OCI-LY3 (cell line): ENCODE data around the gene PPP2R5C.

Experiments used
- H2AFZ ChIP-seq: fragments of 200-600, 300-600 bp; shearing (Covaris generic); 2 replicates; pipeline ENCODE4 v1.6.0; 2014; ENCODE audit warnings: antibody characterized with exemption, low read depth, low read length
- H3K27ac ChIP-seq: fragments of 200-600, 300-600 bp; sonication (generic); 2 replicates; pipeline ENCODE4 v1.5.1; 2014; ENCODE audit warnings: mild to moderate bottlenecking, low read length, moderate library complexity, mixed read lengths
- H3K27me3 ChIP-seq: fragments of 200-600, 300-600 bp; sonication (generic); 2 replicates; pipeline ENCODE4 v1.6.1; 2014; ENCODE audit warnings: low read depth, low read length, mixed read lengths
- H3K36me3 ChIP-seq: fragments of 200-600, 300-600 bp; sonication (generic); replicated peaks from 2 replicates; pipeline ENCODE3; 2014; ENCODE audit warnings: low read depth, low read length, mixed read lengths
- H3K4me1 ChIP-seq: fragments of 300-600, 200-600 bp; sonication (generic); 2 replicates; pipeline ENCODE4 v1.6.1; 2014; ENCODE audit warnings: low read length, mixed read lengths
- H3K4me2 ChIP-seq: fragments of 200-600, 300-600 bp; sonication (generic); 2 replicates; pipeline ENCODE4 v1.6.1; 2014; ENCODE audit warnings: low read length, mixed read lengths
- H3K4me3 ChIP-seq: fragments of 300-600, 200-600 bp; sonication (generic); 2 replicates; pipeline ENCODE4 v1.5.1; 2014; ENCODE audit warnings: antibody characterized with exemption, mild to moderate bottlenecking, low read length, moderate library complexity
- H3K79me2 ChIP-seq: fragments of 300-600, 200-600 bp; shearing (Covaris generic); 2 replicates; pipeline ENCODE4 v1.6.1; 2014; ENCODE audit warnings: mild to moderate bottlenecking, low read length, mixed read lengths
- H3K9ac ChIP-seq: fragments of 300-600, 200-600 bp; shearing (Covaris generic); 2 replicates; pipeline ENCODE4 v1.6.0; 2014; ENCODE audit warnings: mild to moderate bottlenecking, low read length, moderate library complexity
- H3K9me3 ChIP-seq: fragments of 200-600, 300-600 bp; shearing (Covaris generic); 2 replicates; pipeline ENCODE4 v1.6.1; 2014; ENCODE audit warnings: low read length, mixed read lengths; ENCODE audit not compliant: insufficient read depth
- H4K20me1 ChIP-seq: fragments of 200-600, 300-600 bp; sonication (generic); 2 replicates; pipeline ENCODE4 v1.6.1; 2016; ENCODE audit warnings: low read length, mixed read lengths; ENCODE audit not compliant: insufficient read depth
- CTCF ChIP-seq: fragments of 200-600, 300-600 bp; sonication (generic); IDR thresholded peaks from 2 replicates; pipeline ENCODE4 v1.5.1; 2014; ENCODE audit warnings: antibody characterized with exemption, low read length, low read depth
- EZH2phosphoT487 ChIP-seq: fragments of 200-600 bp; shearing (Covaris generic); IDR thresholded peaks from 2 replicates; pipeline ENCODE4 v1.6.1; 2018; ENCODE audit warnings: antibody characterized with exemption, mixed run types, low read depth

Gene PPP2R5C

GRCh38 chr14:101927859-101928258, 166.3 kb downstream of the PPP2R5C start:
- H3K4me3 ChIP-seq: no peak overlapping the region
- no peaks in the 10 kb centered on the region for H3K27me3 ChIP-seq
- H3K9ac ChIP-seq: no peak overlapping the region
- H3K36me3 ChIP-seq: peaks cover 3% of the 10 kb centered on the region
- H4K20me1 ChIP-seq: no peaks in the 10 kb centered on the region
- no peak overlapping the region for H2AFZ ChIP-seq
- no peaks in the 10 kb centered on the region for H3K79me2 ChIP-seq
- TF ChIP-seq CTCF: no peak
- no peak overlapping the region for H3K27ac ChIP-seq
- no peaks in the 10 kb centered on the region for H3K4me1 ChIP-seq
- H3K9me3 ChIP-seq: no peaks in the 10 kb centered on the region
- H3K4me2 ChIP-seq: no peak overlapping the region

GRCh38 chr14:101928415-101928841, 166.9 kb downstream of the PPP2R5C start:
- Histone ChIP-seq H3K4me3 (no peak overlapping the region), H3K4me2 (no peak overlapping the region), H3K79me2 (no peaks in the 10 kb centered on the region), H4K20me1 (no peaks in the 10 kb centered on the region), H3K27me3 (no peaks in the 10 kb centered on the region), H2AFZ (no peak overlapping the region), H3K27ac (no peak overlapping the region), H3K9me3 (no peaks in the 10 kb centered on the region), H3K4me1 (no peaks in the 10 kb centered on the region), H3K9ac (no peak overlapping the region), H3K36me3 (peaks cover 3% of the 10 kb centered on the region)
- TF ChIP-seq CTCF (no peak), EZH2phosphoT487 (no peak)

- H3K4me2 ChIP-seq: no peak overlapping the region
- H3K9ac ChIP-seq: no peak overlapping the region
Observed at GRCh38 chr14:101929096-101929495, 167.6 kb downstream of the PPP2R5C start.

GRCh38 chr14:101929946-101930345, 168.4 kb downstream of the PPP2R5C start:
- Histone ChIP-seq H3K4me3 (no peak overlapping the region), H3K4me2 (no peak overlapping the region), H3K9me3 (no peaks in the 10 kb centered on the region), H4K20me1 (no peaks in the 10 kb centered on the region), H3K4me1 (no peaks in the 10 kb centered on the region), H3K27me3 (no peaks in the 10 kb centered on the region), H3K36me3 (peaks cover under 1% of the 10 kb centered on the region), H3K79me2 (no peaks in the 10 kb centered on the region), H3K27ac (no peak overlapping the region), H3K9ac (no peak overlapping the region), H2AFZ (no peak overlapping the region)
- no peak for TF ChIP-seq CTCF

More at GRCh38 chr14:101929096-101929495, 167.6 kb downstream of the PPP2R5C start:
- no peak overlapping the region for H3K4me3 ChIP-seq
- no peak overlapping the region for H2AFZ ChIP-seq
- H3K9me3 ChIP-seq: no peaks in the 10 kb centered on the region
- no peaks in the 10 kb centered on the region for H3K79me2 ChIP-seq
- H3K4me1 ChIP-seq: no peaks in the 10 kb centered on the region
- H3K27ac ChIP-seq: no peak overlapping the region
- TF ChIP-seq EZH2phosphoT487 (no peak), CTCF (no peak)
- no peaks in the 10 kb centered on the region for H3K27me3 ChIP-seq
- no peaks in the 10 kb centered on the region for H4K20me1 ChIP-seq
- H3K36me3 ChIP-seq: peaks cover 3% of the 10 kb centered on the region
